Hematopoietic multipotent progenitor cell treated with erythropoietin and hydrocortisone succinate and interleukin-3 and kit ligand, for 17 days (in vitro differentiated cells): ENCODE results near the gene ADAMTS2.

Source experiments
- DNase-seq: peaks from one replicate; pipeline ENCODE4 v3.0.0-alpha.2; 2015; ENCODE audit warnings: low spot score

ADAMTS2 gene

DNA sequence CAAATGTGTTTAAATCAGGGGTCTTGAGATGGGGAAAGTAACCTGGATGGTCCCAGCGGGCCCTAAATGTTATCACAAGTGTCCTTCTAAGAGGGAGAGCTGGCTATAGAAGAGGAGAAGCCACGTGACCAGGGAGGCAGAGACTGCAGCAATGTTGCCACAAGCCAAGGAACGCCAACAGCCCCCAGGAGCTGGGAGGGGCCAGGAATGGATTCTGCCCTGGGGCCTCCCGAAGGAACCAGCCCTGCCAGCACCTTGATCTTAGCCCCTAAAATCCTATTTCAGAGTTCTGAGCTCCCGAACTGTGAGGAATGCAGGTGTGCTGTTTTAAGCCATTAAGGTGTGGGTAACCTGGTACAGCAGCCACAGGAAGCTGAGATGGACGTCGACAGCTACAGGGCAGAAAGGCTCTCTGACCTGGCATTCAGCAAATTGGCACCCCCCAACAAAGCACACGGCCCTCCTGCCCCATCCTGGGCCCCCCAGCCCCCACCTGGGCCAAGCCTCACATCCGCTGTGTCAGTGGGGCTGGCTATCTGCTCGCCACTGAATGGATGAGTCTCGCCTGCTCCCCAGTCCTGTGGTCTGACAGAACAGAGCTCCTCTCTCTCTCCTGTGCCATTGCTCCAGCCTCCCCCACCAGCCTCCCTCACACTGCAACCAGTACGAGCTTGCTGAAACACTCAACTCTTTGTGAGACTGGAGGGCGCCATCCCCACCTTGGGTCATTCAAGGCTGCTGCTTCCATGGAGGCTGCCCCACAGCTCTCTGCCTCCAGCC, 78.8 kb downstream of the ADAMTS2 start:
- no peak for DNase-seq

GRCh38 chr5:179265514-179266290, 79.6 kb downstream of the ADAMTS2 start:
- DNase-seq, result no peak

GRCh38 chr5:179264783-179265513, 80.3 kb downstream of the ADAMTS2 start:
- DNase-seq, result no peak

- DNase-seq, result no peak
These were observed 81.0 kb downstream of the ADAMTS2 start for GRCh38 chr5:179264053-179264782.

DNA sequence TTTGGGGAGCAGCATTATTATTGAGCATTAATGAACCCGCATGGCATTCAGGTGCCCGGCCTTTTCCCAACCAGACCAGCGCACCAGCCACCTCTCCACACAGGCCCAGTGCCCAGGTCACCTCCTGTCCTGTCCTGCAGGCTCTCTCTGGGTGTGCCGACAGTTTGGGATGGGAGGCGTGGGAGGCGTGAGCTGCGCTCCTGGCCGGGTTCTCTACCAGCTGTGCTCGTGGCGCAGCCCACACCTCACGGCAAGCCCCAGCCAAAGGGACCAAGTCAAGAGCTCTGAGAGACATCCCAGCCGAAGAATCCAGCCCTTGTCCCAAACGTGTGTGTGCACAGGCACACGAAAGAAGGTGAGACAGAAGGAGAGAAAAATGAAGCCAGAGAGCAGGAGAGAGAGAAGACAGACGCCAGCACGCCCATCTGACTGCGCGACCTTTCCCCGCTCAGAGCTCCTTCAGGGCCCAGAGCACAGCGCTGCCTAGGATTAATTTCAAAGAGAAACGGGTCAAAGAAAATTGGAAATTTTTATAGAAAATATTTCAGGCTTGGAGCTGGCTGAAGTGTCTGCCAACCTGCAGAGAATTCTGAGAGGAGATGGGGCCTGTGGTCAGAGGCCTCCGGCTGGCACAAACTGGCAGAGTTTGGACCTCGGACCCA, 81.7 kb downstream of the ADAMTS2 start:
- no peak for DNase-seq

GRCh38 chr5:179262126-179262920, 82.9 kb downstream of the ADAMTS2 start:
- DNase-seq, result no peak

GRCh38 chr5:179261301-179262125, 83.7 kb downstream of the ADAMTS2 start:
- DNase-seq, result no peak

GRCh38 chr5:179260324-179261070, 84.8 kb downstream of the ADAMTS2 start:
- no peak for DNase-seq

DNA sequence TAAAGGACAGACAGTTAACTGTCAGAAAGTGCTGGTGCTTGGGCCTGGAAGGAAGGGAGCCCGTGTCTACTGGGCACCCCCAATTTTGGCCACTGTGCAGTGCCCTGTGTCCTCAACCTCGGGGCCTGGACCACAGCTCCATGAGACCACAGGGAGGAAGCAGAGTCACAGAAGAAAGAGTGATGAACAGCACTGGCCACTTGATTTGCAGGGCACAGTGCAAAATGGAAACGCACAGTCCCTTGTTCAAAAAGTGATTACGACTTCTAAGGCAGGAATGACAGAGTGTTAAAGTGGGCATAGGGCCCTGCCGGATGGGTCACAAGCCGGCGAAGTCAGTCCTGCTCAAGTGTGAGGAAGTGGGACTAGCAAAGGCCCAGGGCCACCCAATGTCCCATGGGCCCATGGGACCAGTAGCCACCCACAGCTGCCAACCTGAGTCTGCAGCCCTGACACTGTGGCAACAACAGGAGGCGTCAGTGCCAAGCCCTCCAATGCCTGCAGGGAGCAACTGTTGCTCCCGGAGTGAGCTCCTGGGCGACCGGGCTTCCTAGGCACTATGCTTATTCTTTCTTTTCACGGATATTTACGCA, 85.4 kb downstream of the ADAMTS2 start:
- DNase-seq, result no peak

DNA sequence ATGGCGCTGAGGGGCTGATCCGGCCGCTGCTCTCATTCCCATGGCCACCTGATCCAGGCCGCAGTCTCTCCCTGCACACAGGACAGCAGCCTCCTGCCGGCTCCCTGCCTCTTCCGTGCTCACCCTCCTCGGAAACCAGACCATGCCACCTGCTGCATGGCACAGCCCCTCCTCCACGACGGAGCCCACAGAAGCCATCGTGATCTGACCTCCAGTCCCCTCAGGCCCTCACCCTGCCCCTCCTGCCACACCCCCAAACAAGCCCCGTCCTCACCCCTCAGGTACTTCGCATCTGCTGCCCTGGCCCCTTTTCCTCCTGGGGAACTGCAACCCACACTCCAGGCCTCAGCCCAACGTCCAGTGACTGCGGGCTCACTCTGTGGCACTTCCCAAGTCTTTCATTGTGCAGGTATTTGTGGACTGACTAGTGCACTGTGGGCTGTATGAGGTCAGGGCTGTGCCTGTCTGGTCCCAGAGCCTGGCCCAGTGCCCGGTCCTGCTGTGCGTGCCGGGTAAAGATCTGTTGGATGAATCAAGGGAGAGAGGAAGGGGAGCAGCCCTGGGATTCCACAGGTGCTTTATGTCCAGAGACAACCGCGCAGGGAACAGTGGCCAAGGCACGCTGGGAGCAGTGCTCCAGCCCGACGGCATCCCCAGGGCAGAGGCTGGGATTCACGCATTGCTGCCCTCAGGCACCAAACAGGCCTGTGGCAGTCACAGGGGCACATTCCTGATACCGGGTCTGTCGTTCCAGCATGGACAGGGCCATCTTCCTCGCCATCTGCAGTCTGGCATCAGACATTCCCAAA, 86.1 kb downstream of the ADAMTS2 start:
- DNase-seq, result no peak

DNA sequence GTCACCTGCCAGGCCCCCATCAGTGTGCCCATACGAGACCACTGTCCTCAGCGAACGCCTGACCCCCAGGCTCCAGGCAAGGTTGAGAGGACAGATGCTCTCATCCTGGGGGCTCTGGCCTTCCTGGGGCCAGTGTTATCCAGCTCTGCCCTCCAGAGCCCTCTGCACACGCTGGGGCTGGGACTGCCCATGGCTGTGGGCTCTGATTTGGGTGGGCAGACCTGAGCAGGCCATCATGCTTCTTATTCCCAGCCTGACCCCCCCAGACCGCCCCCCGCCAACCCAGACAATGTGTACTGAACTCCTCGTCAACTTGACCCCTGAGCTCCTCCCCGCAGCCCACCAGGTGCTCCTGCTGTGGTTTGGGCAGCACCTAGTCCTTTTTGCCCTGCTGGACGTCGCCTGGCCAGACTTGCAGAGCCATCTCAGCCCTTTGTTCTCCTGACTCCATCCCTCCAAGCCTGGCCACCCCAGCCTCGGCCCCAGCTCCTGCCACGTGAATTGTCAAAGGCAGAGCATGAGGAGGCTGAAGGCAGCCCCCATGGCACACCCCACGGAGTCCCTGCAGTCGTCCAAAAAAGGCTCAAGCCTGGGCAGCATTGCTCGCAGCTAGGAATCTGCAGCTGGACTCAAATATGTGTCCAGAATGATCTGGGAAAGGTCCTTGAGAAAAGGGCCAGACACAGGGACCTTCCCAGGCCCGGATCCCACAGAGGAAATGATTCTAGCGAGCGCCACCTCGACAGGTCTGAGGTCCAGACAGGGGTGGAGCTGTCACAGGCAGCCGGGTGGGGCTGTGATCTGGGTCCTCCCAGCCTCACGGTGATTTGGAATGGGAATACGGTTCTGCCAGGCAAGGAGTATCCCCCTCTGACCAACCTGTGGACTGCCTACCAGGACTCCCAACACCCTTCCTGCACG, 87.0 kb downstream of the ADAMTS2 start:
- DNase-seq, result no peak

GRCh38 chr5:179257176-179257682, 88.0 kb downstream of the ADAMTS2 start:
- DNase-seq, result no peak

DNA sequence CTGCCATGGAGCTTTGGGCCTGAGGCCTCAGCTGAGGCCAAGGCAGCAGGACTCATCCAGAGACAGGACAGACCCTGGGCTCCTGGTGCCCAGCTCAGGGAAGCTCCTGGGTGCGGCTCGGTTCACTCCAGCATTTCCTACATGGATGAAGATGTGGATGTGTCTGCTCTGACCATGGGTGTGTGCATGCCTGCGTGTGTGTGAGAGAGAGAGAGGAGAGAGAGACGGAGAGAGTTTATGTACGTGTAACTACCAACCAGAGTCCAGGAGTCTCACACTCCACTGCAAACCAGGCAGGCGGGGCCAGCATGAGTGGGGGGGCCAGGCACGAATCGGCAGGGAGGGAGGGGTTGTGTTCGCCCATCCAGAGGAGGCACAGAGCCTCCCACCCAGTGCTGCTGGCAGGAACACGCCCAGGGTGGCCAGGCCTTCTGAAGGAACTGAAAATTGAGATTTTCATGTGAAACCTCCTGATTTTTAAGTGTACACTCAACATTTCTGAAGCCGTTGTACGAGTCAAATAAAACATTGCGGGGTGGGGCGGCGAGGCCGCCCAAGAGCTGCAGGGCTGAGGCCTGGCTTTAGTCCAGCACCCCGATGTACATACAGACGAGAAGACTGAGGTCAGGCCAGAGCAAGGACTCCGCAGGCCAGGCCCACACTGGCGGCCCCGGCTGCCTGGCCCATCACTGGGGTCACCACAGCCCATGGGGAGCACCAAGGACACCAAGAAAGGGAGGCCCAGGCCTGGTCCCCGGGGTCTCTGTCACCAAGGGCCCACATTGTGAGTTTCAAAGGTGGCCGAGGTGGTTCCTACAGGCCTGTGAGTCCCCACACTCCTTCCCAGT, 88.7 kb downstream of the ADAMTS2 start:
- no peak for DNase-seq

GRCh38 chr5:179255527-179256327, 89.5 kb downstream of the ADAMTS2 start:
- no peak for DNase-seq
